ENCODE data around the gene TRIM16. TPM values are rescaled to one million over a fixed set of nuclear protein-coding genes. Genes with fewer than 3 reads are reported as not detected.
"Not testable (repeated sequence)": the region's sequence is repeated elsewhere in the genome, so short reads cannot be mapped to it uniquely, and the experiment has no call there.

The TRIM16 gene
- total RNA-seq, 4 donors from 2014 or later, result 52.8 to 92.1 (median 63.8) TPM

DNA sequence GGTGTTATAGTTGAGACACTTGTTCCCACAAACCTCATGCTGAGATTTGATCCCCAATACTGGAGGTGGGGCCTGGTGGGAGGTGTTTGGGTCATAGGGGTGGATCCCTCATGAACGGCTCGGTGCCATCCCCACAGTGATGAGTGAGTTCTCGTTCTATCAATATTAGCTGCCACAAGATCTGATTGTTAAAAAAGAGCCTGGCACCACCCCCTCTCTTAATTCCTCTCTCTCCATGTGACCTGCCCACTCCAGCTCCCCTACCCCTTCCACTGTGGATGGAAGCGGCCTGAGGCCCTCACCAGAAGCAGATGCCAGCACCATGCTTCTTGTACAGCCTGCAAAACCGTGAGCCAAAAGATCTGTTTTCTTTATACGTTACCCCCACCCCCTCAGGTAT lies 31.2 kb downstream of the TRIM16 start:
- no peak overlapping the region for H3K4me3 ChIP-seq
- H3K27me3 ChIP-seq, result no peaks in the 10 kb centered on the region
- no peak overlapping the region for H3K27ac ChIP-seq
- H3K9me3 ChIP-seq, result no peaks in the 10 kb centered on the region
- no peak for DNase-seq (ENCODE audit: low spot score in 2 of 2)
- 69% methylated on average over 6 of the region's 6 CpGs for WGBS
- H3K36me3 ChIP-seq, result no peaks in the 10 kb centered on the region
- TF ChIP-seq POLR2A (IDR thresholded peaks at IDR 0.05) (no peak), EP300 (IDR thresholded peaks at IDR 0.05) (no peak), POLR2AphosphoS5 (IDR thresholded peaks at IDR 0.05) (no peak)
- TF ChIP-seq, protein P1, sequence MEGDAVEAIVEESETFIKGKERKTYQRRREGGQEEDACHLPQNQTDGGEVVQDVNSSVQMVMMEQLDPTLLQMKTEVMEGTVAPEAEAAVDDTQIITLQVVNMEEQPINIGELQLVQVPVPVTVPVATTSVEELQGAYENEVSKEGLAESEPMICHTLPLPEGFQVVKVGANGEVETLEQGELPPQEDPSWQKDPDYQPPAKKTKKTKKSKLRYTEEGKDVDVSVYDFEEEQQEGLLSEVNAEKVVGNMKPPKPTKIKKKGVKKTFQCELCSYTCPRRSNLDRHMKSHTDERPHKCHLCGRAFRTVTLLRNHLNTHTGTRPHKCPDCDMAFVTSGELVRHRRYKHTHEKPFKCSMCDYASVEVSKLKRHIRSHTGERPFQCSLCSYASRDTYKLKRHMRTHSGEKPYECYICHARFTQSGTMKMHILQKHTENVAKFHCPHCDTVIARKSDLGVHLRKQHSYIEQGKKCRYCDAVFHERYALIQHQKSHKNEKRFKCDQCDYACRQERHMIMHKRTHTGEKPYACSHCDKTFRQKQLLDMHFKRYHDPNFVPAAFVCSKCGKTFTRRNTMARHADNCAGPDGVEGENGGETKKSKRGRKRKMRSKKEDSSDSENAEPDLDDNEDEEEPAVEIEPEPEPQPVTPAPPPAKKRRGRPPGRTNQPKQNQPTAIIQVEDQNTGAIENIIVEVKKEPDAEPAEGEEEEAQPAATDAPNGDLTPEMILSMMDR (IDR thresholded peaks at IDR 0.05), result no peak
- peaks cover 37% of the 10 kb centered on the region for H3K4me1 ChIP-seq

DNA sequence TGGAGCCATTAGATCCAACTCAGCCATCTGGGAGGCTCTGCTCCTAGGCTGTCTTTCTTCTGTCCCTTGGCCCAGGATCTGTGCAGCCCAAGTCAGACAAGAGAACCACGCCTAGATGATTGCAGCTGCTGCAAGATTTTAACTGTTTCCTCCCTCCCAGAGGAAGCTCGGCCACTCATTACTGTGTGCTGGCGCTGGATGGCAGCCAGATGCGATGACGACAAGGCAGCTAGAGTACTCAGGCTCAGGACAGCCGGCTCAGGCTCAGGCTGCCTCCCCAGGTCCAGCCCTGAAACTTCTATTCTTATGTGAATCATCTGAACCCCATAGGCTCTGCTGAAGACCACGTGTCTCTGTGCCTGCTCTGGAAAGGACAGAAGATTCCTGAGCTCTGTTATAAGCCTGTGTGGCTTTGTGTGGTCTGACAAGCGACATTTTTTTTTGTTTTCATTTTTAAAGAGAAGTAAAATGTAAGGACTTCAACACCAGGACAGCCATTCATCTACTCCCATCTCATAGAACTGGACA lies 32.5 kb downstream of the TRIM16 start:
- Histone ChIP-seq H3K27me3 (no peaks in the 10 kb centered on the region), H3K36me3 (no peaks in the 10 kb centered on the region), H3K4me3 (peak overlapping the region; percentile 47), H3K4me1 (peaks cover 42% of the 10 kb centered on the region), H3K27ac (peak overlapping the region; percentile 68), H3K9me3 (no peaks in the 10 kb centered on the region)
- 9% methylated on average over 7 of the region's 8 CpGs for WGBS
- peak; percentile 95 for DNase-seq (ENCODE audit: low spot score in 2 of 2)
- TF ChIP-seq POLR2AphosphoS5 (IDR thresholded peaks at IDR 0.05) (peak in 2 of 3 donors; percentile 62 to 83), EP300 (IDR thresholded peaks at IDR 0.05) (no peak), POLR2A (IDR thresholded peaks at IDR 0.05) (no peak)
- TF ChIP-seq, protein P1 (IDR thresholded peaks at IDR 0.05), result no peak

DNA sequence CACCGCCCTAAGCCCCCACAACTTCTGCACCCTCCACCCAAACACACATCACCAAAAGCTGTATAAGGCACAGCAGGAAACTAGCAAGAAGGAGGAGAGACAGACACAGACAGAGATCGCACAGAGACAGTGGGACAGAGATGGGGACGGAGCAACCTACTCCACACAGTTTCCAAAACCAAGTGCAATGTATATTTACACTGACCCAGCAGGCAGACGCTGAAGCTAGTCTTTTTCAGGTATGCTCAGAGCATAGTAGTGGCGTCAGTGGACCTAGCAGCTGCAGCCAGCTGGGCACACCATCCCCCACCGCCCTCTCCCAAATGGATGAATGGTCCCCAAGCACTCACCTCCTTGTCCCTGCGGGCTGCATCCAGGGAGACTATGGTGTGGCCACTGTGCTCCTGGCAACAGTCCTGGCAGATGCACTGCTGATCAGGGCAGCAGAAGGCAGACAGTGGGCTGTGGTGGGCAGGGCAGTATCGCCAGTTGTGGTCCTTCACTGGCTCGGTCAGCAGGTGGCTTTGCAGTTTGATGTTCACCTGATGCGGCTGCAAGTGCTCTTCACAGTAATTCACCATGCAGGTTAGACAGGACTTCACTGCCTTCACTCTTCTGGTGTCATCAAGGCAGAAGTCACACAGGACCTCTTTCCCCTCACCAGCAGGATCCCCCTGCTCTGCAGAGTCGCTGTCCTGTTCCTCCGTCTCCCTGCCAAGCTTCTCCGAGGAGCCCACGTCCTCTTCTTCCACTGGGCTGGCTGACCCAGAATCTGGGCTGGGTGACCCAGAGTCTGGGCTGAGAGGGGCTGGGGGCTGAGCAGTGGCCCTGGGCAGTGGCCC lies 33.1 kb downstream of the TRIM16 start:
- TF ChIP-seq EP300 (IDR thresholded peaks at IDR 0.05), result no peak
- no peak for TF ChIP-seq POLR2AphosphoS5 (IDR thresholded peaks at IDR 0.05)
- TF ChIP-seq POLR2A (IDR thresholded peaks at IDR 0.05), result no peak
- TF ChIP-seq, protein P1 (IDR thresholded peaks at IDR 0.05), result no peak
- H3K4me3 ChIP-seq, result peak overlapping the region; percentile 47
- peaks cover 45% of the 10 kb centered on the region for H3K4me1 ChIP-seq
- no peaks in the 10 kb centered on the region for H3K9me3 ChIP-seq
- H3K27ac ChIP-seq, result peak overlapping the region; percentile 68
- no peaks in the 10 kb centered on the region for H3K27me3 ChIP-seq
- DNase-seq (ENCODE audit: low spot score in 2 of 2), result no peak
- no peaks in the 10 kb centered on the region for H3K36me3 ChIP-seq
- 17% methylated on average over 11 of the region's 14 CpGs for WGBS

DNA sequence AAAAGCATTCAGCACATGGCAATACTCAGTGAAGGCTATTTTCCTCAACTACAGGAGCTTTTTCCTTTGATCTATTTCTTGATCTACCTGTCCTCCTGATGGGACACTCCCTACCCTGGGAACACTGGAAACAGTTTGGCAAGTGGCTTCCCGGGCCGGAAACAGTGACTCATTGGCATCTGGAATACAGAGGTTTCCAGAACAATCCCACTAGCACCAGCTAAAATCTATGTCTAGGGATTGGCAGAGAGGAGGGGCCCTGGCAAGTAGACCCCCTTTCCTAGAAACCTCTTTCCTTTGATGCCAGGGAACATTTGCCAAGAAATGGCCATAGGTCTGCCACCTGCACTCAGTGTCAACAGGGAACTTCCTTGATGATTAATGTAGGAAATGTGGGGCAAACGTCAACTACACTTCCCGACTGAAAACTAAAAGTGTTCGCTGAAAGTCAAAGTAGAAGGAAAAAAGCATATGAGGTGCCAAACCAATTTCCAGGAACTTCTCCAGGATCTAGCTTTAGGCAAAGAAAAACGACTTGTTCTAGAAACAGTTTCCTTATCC lies 34.2 kb downstream of the TRIM16 start:
- peak in 1 of 3 donors; percentile 60 for TF ChIP-seq POLR2AphosphoS5 (IDR thresholded peaks at IDR 0.05)
- no peak for TF ChIP-seq EP300 (IDR thresholded peaks at IDR 0.05)
- TF ChIP-seq, protein P1 (IDR thresholded peaks at IDR 0.05), result no peak
- no peak for TF ChIP-seq POLR2A (IDR thresholded peaks at IDR 0.05)
- Histone ChIP-seq H3K27ac (peak overlapping the region; percentile 68), H3K36me3 (no peaks in the 10 kb centered on the region), H3K27me3 (no peaks in the 10 kb centered on the region), H3K4me3 (peak overlapping the region; percentile 47), H3K4me1 (peaks cover 55% of the 10 kb centered on the region), H3K9me3 (no peaks in the 10 kb centered on the region)
- DNase-seq (ENCODE audit: low spot score in 2 of 2), result peak in 1 of 2 donors; percentile 78
- 9% methylated on average over 6 of the region's 6 CpGs for WGBS

DNA sequence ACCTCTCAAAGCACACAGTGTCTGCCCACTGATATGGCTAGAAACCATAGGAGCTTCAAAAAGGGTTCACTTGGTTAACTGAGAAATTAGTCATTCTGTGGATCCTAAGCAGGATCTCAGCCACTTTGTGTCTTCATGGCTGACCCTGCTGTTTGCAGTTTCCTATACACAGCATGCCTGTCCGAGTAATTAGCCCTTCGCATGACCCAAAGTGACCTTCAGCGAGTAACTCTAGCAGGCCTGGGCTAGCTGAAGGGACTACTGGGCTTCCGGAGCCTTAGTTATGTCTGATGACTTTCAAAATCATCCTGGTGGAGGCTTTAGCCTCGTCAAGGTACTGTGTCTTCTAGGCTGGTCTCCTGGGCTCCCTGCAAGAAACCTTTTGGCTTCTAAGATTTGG lies 35.7 kb downstream of the TRIM16 start:
- Histone ChIP-seq H3K4me3 (no peak overlapping the region), H3K9me3 (no peaks in the 10 kb centered on the region), H3K4me1 (peaks cover 64% of the 10 kb centered on the region), H3K36me3 (no peaks in the 10 kb centered on the region), H3K27ac (peak overlapping the region; percentile 68), H3K27me3 (no peaks in the 10 kb centered on the region)
- WGBS, result 69% methylated on average over 4 of the region's 5 CpGs
- TF ChIP-seq, protein P1 (IDR thresholded peaks at IDR 0.05), result no peak
- TF ChIP-seq POLR2A (IDR thresholded peaks at IDR 0.05) (no peak), POLR2AphosphoS5 (IDR thresholded peaks at IDR 0.05) (no peak), EP300 (IDR thresholded peaks at IDR 0.05) (no peak)
- DNase-seq (ENCODE audit: low spot score in 2 of 2), result no peak

DNA sequence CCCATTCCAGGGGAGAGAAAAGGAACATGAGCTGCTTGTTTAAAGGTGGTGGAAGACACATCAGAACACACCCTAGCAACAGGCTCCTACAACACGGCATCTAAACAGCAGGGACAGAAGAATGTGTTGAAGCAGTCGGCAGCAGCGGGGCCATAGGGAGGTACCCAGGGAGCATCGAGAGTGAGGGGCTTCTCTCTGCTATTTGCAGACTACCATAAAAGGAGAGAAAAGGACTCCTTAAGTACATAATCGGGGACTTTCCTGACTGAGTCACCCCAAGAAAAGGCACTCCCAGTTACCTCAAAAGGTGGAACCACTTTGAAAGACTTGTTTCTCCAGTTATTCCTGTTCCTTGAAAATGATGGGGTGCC lies 38.2 kb downstream of the TRIM16 start:
- 19% methylated on average over 4 of the region's 5 CpGs for WGBS
- not testable (repeated sequence) for DNase-seq (ENCODE audit: low spot score in 2 of 2); H3K9me3 ChIP-seq; H3K36me3 ChIP-seq; H3K27me3 ChIP-seq
- Histone ChIP-seq H3K4me3 (peak overlapping the region; percentile 16), H3K4me1 (peaks cover 56% of the 10 kb centered on the region), H3K27ac (peak overlapping the region; percentile 89)

DNA sequence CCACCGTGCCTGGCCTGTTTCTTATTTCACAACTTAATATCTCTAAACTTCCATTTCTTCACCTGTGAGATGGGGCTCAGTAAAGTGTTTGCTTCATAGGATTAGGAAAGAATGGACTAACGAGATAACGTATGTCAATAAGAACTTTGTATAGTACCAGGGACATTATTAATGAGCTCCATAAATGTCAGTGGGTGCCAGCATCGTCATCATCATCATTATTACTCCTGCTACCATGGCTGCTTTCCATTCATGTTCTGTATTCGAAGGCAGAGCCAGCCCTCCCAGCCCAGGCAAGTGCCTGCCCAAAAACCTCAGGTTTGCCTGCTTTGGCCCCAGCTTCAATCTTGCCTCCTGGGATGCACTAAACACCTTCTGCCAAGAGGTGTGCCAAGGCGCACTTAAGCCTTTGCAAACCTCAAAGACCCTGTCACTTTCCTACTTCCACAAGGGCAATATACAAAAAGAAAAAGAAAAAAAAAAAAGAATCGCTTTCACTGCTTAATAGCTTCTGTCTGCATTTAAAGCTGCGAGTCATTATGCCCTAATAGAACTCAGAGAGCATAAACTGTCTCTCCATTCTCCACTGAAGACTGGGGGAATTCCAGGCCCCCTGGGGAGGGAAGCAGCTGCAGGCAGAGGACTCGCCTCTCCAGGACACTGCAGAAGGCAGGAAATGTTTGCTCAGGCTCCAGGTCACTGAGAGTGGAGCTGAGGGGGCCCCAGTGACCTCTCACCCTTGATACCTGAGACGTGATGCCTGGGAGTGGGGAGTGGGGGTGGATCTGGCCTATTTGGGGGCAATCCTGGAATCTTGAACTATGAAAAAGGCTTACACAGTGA lies 38.8 kb downstream of the TRIM16 start:
- DNase-seq (ENCODE audit: low spot score in 2 of 2); H3K9me3 ChIP-seq; H3K27me3 ChIP-seq; H3K36me3 ChIP-seq: not testable (repeated sequence)
- WGBS, result 27% methylated on average over 10 of the region's 10 CpGs
- peaks cover 50% of the 10 kb centered on the region for H3K4me1 ChIP-seq
- peak overlapping the region; percentile 89 for H3K27ac ChIP-seq
- H3K4me3 ChIP-seq, result peak overlapping the region; percentile 16

Measured in suprapubic skin (tissue), 4 donors.